NCI-H460 (cell line): ENCODE data around the gene CRYBG2. TPM values are rescaled to one million over a fixed set of nuclear protein-coding genes. Genes with fewer than 3 reads are reported as not detected.
"Not testable (repeated sequence)": the region's sequence is repeated elsewhere in the genome, so short reads cannot be mapped to it uniquely, and the experiment has no call there.

Experiments
- DNase-seq: peaks from one replicate; pipeline ENCODE4 v3.0.0-alpha.2; 2016; ENCODE audit warnings: low read depth; ENCODE audit errors: extremely low read depth
- total RNA-seq: library from RNA; depleted of rRNA; stranded (reverse); fragments of >200 nt; shearing (Covaris generic); gene quantifications from 2 replicates; pipeline ENCODE4 v1.2.3, GENCODE V29; 2014

The CRYBG2 gene
- total RNA-seq, 1 experiment from 2014 or later, result 0.20 TPM

DNA sequence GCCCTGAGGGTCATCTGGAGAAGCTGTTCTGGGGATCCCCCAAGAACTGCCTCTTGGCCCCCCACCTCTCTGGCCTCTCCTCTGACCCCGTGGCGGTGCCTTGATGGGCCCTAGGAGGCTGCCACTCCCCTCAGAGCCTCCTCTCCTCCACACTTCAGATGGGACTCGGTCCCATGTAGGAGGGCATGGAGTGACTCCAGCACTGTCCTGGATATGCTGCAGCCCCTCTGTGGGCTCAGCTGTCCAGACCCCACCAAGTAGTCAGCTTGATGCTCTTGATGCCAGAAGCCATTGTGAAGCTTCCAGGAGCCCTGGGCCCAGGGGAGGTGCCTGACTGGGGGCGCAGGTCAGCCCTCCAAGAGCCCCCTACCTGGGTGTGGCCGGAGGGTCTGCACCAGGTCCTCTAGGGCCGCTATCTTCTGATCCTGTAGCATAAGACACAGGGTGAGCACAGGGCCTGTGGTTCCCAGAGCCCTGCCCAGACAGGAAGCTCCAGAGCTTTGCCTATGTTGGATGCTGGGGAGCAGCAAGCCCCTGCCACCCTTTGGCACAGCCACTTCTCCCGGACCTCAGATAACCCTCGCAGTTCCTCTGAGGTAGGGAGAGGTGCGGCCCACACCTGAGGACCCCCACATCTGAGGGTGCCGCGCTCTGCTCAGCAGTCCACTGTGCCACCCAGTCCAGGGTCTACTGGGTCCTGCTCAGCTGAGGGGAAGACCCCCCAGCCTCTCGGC is 56.7 kb downstream of the CRYBG2 start:
- DNase-seq, result no peak

DNA sequence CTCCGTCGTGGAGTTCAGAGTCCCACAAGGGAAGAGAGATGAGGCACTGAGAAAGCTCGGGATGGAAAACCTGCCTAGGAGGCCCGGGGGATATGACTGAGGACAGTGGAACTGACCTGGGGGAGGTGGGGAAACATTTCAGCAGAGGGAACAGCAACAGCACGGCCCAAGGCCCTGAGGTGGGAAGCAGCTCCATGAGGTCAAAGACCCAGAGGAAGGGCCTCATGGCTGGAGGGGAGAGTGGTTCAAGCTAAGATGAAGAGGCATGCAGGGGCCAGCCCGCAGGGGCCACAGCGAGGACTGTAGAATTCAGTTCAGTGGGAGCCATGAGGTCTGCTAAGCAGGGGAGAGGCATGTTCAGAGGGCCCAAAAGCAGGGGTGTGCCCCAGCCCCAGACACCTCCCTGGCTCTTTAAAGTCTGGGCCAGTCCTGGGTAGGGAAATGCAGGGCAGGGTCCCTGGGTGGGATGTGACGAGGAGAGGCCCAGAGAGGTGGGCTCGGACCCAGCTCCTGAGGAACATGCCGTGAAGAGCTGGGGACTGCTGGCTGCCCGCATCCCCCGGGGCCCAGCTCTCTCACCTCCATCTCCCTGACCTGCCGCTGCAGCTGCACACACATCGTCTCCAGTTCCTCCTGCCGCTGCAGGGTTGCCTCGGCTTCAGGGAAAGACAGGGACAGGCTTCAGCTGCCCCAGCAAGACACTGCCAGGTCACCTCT is 57.4 kb downstream of the CRYBG2 start:
- DNase-seq, result no peak

DNA sequence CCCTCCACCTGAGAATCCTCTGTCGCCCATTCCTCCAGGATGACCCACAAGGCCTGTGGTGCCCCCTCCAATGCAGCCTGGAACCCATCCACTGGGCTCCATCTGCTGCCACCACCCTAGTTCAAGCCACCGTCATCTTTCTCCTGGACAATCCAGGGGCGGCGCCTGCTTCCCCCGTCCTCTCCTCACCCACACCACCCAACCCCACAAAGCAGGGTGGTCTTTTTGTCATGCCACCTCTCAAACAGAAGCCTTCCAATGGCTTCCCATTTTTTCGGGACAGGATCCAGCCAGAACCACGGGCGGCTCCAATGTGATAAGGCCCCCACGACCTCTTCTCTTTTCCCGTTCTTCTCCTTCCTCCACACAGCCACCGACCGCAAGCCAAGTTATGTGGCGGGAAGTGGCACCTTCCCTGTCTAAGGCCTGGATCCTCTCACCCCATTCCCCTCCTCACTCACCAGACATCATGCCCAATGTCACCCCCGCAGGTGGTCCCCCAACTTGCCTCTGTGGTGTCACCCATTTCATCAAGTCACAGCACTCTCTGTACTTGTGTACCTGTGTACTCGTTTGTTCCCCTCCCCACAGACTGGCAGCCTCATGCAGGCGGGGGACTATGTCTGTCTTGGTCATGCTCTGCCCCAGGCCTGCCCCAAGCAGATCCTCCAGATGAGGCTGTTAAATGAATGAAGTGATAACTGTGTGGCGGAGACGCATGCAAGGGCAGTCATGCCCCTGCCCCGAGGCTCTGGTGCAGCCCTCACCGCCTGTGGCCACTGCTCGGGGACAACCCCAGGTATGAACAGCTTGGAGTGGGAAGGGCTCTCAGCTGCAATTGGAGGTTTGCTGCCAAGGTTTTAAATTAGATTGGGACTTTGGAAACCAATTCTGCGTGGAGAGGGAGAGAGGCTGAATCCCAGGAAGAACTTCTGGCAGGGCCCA is 58.5 kb downstream of the CRYBG2 start:
- no peak for DNase-seq

DNA sequence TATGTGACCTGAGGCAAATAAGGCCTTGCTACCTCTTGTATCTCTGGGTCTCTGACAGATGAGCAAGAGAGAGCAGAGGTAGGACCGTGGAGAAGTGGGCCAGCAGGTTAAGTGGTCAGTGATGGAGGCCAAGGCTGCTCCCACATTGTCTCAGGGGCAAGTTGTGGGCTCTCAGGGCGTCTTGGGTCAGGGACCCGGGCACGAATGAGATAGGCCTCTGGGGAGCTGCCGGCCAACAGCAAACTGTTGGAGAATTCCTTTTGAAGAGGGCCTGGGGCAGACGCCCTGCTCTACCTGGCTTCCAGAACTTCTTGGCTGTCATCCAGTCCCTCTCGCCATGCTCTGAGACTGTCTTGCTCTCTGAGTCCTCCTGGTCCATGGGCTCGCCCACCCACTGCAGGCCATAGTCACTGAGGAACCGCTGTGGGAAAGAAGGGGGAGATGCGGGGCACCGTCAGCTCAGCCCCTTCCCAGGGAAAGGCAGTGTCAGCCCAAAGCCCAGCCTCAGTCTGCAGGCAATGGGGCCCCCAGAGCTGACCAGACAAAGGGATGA is 59.9 kb downstream of the CRYBG2 start:
- no peak for DNase-seq

DNA sequence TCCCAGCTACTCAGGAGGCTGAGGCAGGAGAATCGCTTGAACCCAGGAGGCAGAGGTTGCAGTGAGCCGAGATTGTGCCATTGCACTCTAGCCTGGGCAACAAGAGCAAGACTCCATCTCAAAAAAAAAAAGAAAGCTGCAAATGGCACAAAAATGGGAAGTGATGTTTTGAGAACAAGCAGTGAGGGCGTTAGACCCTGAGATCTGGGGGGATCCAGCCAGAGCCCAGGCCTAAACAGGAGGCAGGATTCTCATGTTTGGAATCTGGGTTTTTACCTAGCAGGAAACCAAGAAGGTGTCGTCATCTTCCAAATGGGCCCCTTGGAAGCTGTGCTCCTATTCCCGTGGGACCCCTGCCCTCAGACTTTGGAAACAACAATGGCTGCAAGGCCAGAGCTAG is 61.2 kb downstream of the CRYBG2 start:
- not testable (repeated sequence) for DNase-seq

DNA sequence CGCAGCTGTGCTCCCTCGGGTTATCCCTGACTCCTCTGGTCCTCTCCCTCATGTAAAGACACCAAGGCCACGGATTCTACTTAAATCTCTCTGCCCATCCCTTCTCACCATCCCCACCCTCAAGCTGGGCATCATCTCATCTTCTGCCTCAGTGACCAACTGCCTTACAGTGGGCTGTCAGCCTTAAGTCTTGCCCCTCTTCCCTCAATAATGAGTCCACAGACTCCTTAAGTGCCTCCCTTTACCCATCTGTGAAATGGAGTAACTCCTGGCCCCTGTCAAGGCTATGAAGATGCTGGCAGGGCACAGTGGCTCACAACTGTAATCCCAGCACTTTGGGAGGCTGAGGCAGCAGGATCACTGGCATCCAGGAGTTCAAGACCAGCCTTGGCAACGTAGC is 62.0 kb downstream of the CRYBG2 start:
- no peak for DNase-seq

DNA sequence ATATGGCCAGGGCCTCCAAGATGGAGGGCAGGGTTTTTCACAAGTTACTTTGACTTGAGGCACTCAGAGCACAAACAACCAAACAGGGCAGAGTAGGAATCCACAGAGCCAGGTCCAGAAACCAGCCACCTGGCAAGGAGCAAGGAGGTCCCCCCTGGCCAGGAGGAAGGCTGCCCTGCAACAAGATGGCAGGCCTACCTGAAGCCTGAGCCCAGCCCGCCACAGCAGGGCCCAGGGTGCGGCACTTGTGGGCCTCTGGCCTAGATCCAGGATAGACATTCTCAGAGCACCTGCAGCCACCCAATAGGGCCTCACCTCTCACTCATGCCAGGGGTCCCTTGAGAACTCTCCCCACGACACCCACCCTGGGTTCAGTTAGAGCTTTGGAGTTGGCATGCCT is 62.5 kb downstream of the CRYBG2 start:
- DNase-seq, result no peak

DNA sequence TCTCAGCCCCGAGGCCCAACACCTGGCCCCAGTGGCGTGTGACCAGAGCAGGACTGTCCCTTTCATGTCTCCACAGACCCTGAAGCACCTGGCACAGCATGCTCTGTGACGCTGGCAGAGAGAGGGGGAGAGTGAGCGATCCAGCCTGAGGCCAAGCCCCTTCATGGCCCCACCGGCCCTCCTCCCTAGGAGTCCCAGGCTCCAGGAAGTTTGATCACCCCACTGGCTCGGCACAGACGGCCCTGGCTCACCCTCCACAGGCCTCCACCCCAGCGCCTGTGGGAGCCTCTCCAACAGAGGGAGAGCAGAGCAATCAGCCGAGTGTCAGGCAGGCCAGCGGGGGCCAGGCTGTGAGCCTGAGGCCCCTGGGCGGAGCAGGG is 63.1 kb downstream of the CRYBG2 start:
- no peak for DNase-seq

DNA sequence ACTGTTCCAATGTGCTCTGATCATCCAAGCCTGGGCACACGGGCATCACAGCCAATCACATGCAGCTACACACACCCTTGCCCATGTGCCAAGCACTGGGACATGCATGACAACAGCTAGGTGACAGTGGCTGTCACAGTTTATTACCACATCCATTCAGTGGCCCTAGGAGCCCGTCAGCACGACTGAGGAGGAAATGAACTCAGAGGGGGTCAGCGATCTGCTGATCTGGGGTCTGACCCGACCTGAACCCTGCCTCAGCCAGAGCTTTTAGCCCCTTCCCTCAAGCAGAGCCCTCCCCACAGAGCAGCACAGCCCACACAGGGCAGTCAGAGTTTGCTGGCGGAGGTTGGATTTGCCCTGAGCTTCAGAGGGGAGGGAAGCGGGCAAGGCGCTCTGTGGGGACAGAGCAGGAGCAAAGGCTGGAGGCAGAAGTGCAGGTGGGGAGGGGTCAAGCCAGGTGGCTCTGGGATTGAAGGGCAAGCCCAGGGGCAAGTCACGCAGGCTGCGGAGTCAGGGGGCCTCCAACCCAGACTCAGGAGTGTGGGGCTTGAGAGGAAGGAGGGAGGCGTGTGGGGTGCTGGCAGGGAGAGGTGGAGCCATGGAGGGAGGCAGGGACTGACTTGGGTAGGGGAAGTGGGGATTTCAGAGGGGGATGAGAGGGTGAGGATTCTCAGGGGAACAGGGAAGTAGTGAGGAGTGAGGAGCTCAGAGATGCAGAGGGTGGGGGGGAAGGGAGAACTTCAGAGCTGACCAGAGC is 63.6 kb downstream of the CRYBG2 start:
- DNase-seq, result no peak

DNA sequence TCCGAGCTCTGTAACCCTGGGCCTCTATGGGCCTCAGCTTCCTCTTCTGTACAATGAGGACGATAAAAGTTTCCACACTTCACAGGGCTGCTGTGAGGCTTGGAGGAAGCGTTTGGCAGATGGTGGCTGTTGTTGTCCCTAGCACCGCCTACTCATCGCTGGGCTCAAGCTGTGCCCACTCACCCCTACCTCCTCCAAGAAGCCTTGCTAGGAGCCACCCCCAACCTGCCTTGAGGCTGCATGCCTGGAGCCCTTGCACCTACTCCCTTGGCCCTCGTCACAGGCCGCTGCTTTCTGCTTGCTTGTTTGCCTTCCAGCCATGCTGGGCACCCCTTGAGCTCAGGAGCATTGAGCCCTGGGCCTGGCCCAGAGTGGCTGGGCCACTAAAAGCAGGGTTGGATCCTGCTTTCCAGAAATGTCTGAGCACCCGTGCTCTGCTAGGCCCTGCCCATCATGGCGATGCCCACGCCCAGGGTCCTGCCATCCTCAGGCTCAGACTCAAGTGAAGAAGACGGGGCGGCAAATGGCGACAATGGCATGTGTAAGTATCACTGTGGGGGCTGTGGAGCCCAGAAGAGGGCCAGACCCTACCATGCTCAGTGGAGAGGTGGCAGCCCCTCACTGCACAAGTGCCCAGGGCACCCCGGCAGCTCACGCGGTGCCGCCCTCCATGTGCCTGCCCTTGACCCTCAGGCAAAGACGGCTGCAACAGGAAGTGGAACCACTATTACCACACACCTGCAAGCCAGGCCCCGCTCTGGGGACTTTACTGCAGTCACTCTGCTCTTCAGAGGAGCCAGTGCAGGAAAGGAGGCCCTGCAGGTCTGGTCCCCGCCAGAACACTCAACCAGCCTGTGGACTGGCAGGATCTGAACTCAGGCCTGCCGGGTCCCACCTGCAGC is 64.5 kb downstream of the CRYBG2 start:
- DNase-seq, result no peak

DNA sequence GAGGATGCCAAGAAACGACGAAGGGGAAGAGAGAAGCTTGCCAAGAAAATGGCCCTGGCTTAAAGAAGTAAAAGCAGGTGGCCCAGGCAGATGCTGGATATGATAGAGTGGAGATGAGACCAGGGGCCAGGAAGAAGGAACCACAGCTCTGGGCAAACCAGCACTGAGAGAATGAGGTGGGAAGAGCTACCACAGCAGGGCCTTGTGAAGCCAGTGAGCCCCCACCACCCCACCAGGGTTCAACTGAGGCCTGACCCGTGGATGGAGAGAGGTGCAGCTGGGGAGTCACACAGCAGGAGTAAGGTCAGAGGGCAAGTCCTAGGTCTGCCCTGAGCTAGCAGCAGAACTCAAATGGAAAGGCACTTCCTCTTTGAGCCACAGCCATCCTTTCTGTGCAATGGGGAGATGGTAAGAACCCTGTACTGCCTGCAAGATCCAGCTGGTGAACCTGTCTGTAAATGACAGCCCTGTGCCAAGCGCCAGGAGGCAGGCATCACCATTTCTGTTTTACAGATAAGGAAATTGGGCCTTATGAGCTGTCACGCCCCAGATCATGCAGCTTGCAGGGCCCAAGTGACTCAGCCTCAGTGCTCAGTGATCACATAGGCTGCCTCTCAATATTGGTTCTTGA is 65.5 kb downstream of the CRYBG2 start:
- no peak for DNase-seq

DNA sequence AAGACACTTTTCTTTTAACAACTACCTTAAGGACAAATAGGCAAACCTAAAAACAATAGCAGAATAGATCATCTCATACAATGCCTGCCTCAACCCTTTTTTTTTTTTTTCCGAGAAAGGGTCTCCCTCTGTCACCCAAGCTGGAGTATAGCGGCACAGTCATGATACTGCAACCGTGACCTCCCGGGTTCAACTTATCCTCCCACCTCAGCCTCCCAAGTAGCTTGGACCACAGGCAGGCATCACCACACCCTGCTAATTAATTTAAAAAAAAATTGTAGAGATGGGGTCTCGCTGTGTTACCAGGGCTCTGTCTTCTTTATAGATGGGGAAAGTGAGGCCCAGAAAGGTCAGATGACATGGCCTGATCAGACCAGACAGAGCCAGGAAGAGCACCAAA is 66.1 kb downstream of the CRYBG2 start:
- no peak for DNase-seq

DNA sequence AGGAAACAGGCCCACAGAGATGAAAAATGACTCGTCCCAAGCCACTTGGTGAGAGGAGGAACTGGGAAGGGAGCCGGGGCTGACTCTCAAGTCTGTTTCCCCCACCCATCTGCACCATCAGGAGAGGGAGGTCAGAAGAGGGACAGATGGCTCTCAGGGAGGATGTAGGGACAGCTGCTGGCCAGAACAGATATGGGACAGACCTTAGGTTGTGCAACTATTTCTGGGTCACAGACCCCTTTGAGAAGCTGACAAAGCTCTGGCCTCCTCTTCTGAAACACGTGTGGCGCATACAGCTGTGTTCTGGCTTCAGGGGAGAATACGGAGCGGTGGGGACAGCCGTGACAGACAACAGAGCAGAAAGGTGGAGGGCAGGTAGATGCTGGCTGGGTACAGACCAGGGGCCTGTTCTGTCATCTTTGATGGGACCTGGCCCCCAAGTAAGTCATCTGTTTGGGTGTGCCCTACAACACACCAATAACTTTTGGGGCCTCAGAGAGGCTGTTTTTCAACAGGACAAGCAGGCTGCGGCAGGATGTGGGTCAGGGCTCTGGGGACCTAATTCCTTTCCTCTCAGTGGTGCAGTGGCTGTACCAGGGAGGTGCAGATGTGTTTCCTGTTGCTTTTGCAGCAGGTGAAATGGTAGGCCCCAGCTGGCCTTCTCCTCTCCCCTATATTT is 66.8 kb downstream of the CRYBG2 start:
- no peak for DNase-seq

DNA sequence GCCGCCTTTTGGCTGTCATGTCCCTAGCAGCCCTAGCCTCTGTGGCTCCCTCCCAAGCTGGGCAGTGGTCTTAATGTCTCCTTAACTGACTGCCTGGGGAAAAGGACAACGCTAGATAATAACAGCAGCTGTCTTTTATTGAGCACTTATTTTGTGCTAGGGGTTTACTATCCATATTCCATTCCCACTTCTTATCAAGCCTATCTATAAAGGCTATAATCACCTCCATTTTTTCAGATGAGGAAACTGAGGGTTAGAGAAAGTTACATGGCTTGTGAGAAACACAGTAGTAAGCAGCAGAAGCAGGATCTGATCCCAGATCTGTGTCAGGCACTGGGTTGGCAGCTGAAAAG is 67.9 kb downstream of the CRYBG2 start:
- DNase-seq, result no peak

DNA sequence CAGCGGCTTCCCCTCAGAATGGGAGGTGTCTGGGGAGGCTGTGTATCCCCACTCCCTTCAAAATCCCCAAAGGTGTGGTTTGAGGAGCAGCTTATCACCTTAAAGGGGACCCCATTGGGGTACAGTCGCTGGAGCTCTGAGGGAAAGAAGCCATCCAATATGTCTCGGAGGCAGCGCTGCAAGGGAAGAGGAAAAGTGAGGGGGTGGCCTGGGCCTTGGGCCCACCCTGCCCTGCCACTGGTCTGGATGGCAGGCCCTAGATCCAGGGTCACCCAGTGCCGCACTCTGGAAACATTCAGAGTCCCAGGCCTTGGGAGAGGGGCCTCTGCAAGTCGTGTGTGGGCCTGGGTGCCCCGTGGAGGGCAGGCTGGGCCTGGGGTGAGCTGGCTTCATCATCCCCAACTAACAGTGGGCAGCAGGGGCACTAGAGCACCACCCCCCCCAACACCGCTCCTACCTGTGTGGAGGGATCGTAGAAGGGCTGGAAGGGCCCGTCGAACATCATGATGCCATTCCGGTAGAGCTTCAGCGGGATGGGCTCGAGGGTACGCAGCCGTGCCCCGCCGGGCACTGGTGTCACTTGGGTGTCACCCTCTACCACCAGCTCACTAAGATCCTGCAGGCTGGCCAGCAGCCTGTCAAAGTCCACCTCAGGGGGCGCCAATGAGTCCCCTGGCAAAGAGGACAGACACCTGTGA is 68.4 kb downstream of the CRYBG2 start:
- DNase-seq, result peak; percentile 38

DNA sequence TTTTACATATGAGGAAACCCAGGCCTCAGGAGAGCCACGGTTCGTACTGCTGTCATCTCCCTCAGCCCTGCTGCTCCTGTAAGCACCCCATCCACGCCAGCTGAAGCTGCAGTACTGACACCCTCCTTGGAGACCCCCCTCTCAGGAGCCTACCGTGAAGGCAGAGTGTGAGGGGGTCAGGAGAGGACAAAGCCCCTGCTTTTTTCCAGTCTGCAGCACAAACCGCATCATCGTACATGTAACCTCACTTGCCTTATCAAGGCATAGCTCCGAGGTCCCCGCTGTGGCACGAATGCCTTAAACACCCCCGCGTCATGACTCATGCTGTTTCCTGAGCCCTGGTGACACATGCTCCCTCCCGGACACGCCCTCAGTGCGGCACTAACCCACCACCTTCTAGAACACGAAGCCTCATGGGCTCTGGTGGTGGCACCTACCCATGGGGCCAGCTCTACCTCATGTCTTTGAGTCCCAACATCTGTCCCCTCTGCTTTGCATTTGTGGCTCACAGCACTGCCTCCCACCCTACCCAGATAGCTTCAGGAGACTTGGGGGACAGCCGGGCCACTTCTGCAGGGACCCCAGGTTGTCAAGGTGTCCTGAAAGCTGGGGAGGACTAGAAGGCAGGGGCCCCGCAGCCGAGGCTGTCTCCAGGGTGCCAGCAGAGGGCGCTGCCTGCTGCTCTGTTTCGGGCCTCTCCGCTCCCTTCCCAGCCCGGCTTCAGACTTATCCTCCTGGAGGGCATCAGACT is 69.2 kb downstream of the CRYBG2 start:
- DNase-seq, result peak; percentile 68
